LHCN-M2 (cell line): ENCODE results near the gene DPH2. TPM values are rescaled to one million over a fixed set of nuclear protein-coding genes. Genes with fewer than 3 reads are reported as not detected.

Experiments
- DNase-seq: peaks from one replicate; pipeline ENCODE4 v3.0.0-alpha.2; 2012; ENCODE audit warnings: low read depth
- total RNA-seq: library from RNA; depleted of rRNA; stranded (reverse); fragments of >200 nt; gene quantifications from 2 replicates; pipeline ENCODE4 v1.2.3, GENCODE V29; 2014

Gene DPH2
- total RNA-seq, 1 experiment from 2014 or later: 36.2 TPM

- DNase-seq: no peak
Observed at GRCh38 chr1:43965316-43965715, 4.5 kb upstream of the DPH2 start.

GRCh38 chr1:43968348-43968948, 1.4 kb upstream of the DPH2 start:
- DNase-seq: no peak

GRCh38 chr1:43969416-43969745, 429 bp upstream of the DPH2 start:
- DNase-seq: no peak

- DNase-seq: no peak
Observed at GRCh38 chr1:43970502-43970901, 692 bp downstream of the DPH2 start.

GRCh38 chr1:43970911-43971310, 1.1 kb downstream of the DPH2 start:
- DNase-seq: no peak

GRCh38 chr1:43971336-43971980, 1.6 kb downstream of the DPH2 start:
- DNase-seq: no peak

- DNase-seq: no peak
Observed at GRCh38 chr1:43973981-43974442, 4.2 kb downstream of the DPH2 start.

- DNase-seq: peak; percentile 92
Observed at GRCh38 chr1:43974443-43975248, 4.8 kb downstream of the DPH2 start, which contains the start of gene ATP6V0B. ATP6V0B (plus strand) TSS chr1:43974960; CDS start chr1:43975041, 81 bp downstream.

GRCh38 chr1:43975249-43975961, 5.6 kb downstream of the DPH2 start:
- DNase-seq: no peak

- no peak for DNase-seq
Observed at GRCh38 chr1:43976045-43976444, 6.2 kb downstream of the DPH2 start.

GRCh38 chr1:43976890-43977289, 7.1 kb downstream of the DPH2 start:
- DNase-seq: no peak

GRCh38 chr1:43977376-43978263, 7.8 kb downstream of the DPH2 start:
- DNase-seq: no peak

- no peak for DNase-seq
Observed at GRCh38 chr1:43978264-43978550, 8.4 kb downstream of the DPH2 start.

- DNase-seq: no peak
Observed at GRCh38 chr1:43978551-43979260, 8.9 kb downstream of the DPH2 start, which contains the start of gene B4GALT2. B4GALT2 (plus strand) TSS chr1:43979210; CDS start chr1:43981161, 1,951 bp downstream.

- DNase-seq: no peak
Observed at GRCh38 chr1:43979261-43979527, 9.4 kb downstream of the DPH2 start.

GRCh38 chr1:43979528-43980254, 9.9 kb downstream of the DPH2 start:
- peak; percentile 64 for DNase-seq

GRCh38 chr1:43980255-43981134, 10.7 kb downstream of the DPH2 start:
- DNase-seq: no peak

- no peak for DNase-seq
Observed at GRCh38 chr1:43981135-43981491, 11.3 kb downstream of the DPH2 start.

GRCh38 chr1:43981636-43982035, 11.8 kb downstream of the DPH2 start:
- no peak for DNase-seq
